Vagina (tissue), 2 donors: ENCODE measurements around the gene TOP2B. TPM values are rescaled to one million over a fixed set of nuclear protein-coding genes. Genes with fewer than 3 reads are reported as not detected.

ENCODE experiments used
- DNase-seq, 2 donors: peaks; one replicate each; pipeline ENCODE4 v3.0.0-alpha.2; 2017; ENCODE audit errors: extremely low spot score in 2 of 2
- H3K27ac ChIP-seq: fragments of 200-600 bp; sonication (generic); one replicate; pipeline ENCODE4 v1.5.1; 2019
- H3K27me3 ChIP-seq: fragments of 200-600 bp; sonication (generic); one replicate; pipeline ENCODE4 v1.5.1; 2019
- H3K36me3 ChIP-seq, 2 donors: fragments of 200-600 bp; sonication (generic); one replicate each; pipeline ENCODE4 v1.5.1; 2017 to 2019
- H3K4me1 ChIP-seq: fragments of 200-600 bp; sonication (generic); one replicate; pipeline ENCODE4 v1.5.1; 2019
- H3K4me3 ChIP-seq, 2 donors: fragments of 200-600 bp; sonication (generic); 1 replicate in 1 of 2; 2 replicates in 1 of 2; pipeline ENCODE4 v1.5.1; 2016 to 2019
- H3K9me3 ChIP-seq: fragments of 200-600 bp; sonication (generic); one replicate; pipeline ENCODE4 v1.5.1; 2019
- CTCF ChIP-seq, 3 experiments: fragments of 450-650 bp in 2 of 3; fragments of 200-600 bp in 1 of 3; sonication (generic) in 1 of 3; IDR thresholded peaks; one replicate each; pipeline ENCODE4 v1.5.1; 2017 to 2019; ENCODE audit warnings: antibody characterized with exemption in 3 of 3, mild to moderate bottlenecking in 2 of 3, moderate library complexity in 2 of 3
- POLR2A ChIP-seq, 2 donors: fragments of 450-650 bp; IDR thresholded peaks; one replicate each; pipeline ENCODE4 v1.6.1; 2017; ENCODE audit warnings: antibody characterized with exemption in 2 of 2, mild to moderate bottlenecking in 2 of 2, moderate library complexity in 2 of 2
- POLR2AphosphoS5 ChIP-seq, 2 donors: sonication (generic); formaldehyde crosslinking; IDR thresholded peaks; one replicate each; pipeline ENCODE4 v1.9.0; 2017; ENCODE audit warnings: antibody characterized with exemption in 2 of 2, mild to moderate bottlenecking in 2 of 2, low read depth in 1 of 2; ENCODE audit not compliant: insufficient read depth in 1 of 2
- intact Hi-C: fragments of 100-400 bp; cut with DNase I; formaldehyde crosslinking; loops from one replicate; pipeline ENCODE4 v1.15.1; 2023
- total RNA-seq: library from RNA; depleted of rRNA; stranded (reverse); fragments of >200 nt; gene quantifications from one replicate; pipeline ENCODE4 v1.2.3, GENCODE V29; 2016

TOP2B gene
- total RNA-seq, 1 donor from 2014 or later: 88.1 TPM

GRCh38 chr3:25584011-25584789 is 80.5 kb downstream of the TOP2B start:
- Histone ChIP-seq H3K4me1 (no peaks in the 10 kb centered on the region), H3K27ac (no peak overlapping the region), H3K4me3 (no peak overlapping the region), H3K36me3 (peaks cover 0 to 6% of the 10 kb centered on the region in 2 donors), H3K27me3 (no peaks in the 10 kb centered on the region), H3K9me3 (no peaks in the 10 kb centered on the region)
- intact Hi-C loops: no loop called here
- peak in 1 of 2 donors; percentile 77 for DNase-seq
- TF ChIP-seq POLR2A (IDR thresholded peaks at IDR 0.05) (no peak), POLR2AphosphoS5 (IDR thresholded peaks at IDR 0.05; ENCODE audit: insufficient read depth in 1 of 2, low read depth in 1 of 2) (no peak), CTCF (IDR thresholded peaks at IDR 0.05) (no peak)

GRCh38 chr3:25583343-25583742 is 81.4 kb downstream of the TOP2B start:
- intact Hi-C loops: no loop called here
- H3K4me1 ChIP-seq: no peaks in the 10 kb centered on the region
- peak in 1 of 2 donors; percentile 77 for DNase-seq
- peaks cover 0 to 6% of the 10 kb centered on the region in 2 donors for H3K36me3 ChIP-seq
- no peaks in the 10 kb centered on the region for H3K9me3 ChIP-seq
- H3K27ac ChIP-seq: no peak overlapping the region
- H3K4me3 ChIP-seq: no peak overlapping the region
- H3K27me3 ChIP-seq: no peaks in the 10 kb centered on the region
- TF ChIP-seq CTCF (IDR thresholded peaks at IDR 0.05): no peak
- TF ChIP-seq POLR2AphosphoS5 (IDR thresholded peaks at IDR 0.05; ENCODE audit: insufficient read depth in 1 of 2, low read depth in 1 of 2): no peak
- no peak for TF ChIP-seq POLR2A (IDR thresholded peaks at IDR 0.05)

DNA sequence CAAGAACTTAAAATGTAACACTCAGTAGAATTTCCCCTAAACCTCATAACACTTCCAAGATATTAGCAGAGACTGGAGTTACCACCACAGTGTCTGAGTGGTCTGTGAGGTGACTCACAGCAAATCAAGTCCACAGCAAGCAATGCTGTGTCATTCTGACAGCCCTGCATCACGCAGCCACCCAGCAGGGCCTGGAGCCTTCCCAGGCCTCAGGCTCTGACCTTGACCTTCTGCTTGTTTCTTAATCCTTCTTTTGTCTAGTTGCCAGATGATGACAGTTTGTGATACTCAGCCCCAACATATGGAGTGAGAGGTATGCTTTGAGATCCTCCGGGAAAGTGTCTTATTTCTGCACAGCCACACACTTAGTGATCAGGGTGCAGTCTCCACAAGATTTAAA is 82.5 kb downstream of the TOP2B start:
- peak in 1 of 2 donors; percentile 40 for DNase-seq
- Histone ChIP-seq H3K4me3 (no peak overlapping the region), H3K4me1 (no peaks in the 10 kb centered on the region), H3K36me3 (peaks cover 0 to 6% of the 10 kb centered on the region in 2 donors), H3K9me3 (no peaks in the 10 kb centered on the region), H3K27ac (no peak overlapping the region), H3K27me3 (no peaks in the 10 kb centered on the region)
- TF ChIP-seq POLR2A (IDR thresholded peaks at IDR 0.05): no peak
- intact Hi-C loops: no loop called here

DNA sequence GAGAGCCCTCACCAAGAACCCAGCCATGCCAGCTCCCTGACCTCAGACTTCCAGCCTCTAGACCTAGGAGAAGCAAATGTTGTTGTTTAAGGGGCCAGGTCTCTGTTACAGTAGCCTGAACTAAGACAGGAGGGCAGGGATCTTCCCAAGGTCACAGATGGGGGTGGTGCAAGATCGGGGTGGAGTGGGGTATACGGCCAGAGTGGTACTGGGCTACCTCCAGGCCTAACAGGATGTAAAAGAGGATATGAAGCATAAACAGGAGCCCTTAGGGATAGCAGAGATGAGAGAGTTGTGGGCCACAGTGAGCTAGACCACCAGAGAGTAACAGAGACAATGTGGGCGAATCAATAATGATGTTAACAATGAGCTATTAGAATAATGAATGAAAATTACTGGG is 82.9 kb downstream of the TOP2B start:
- Histone ChIP-seq H3K36me3 (peaks cover 0 to 6% of the 10 kb centered on the region in 2 donors), H3K4me3 (no peak overlapping the region), H3K9me3 (no peaks in the 10 kb centered on the region), H3K4me1 (no peaks in the 10 kb centered on the region), H3K27ac (no peak overlapping the region), H3K27me3 (no peaks in the 10 kb centered on the region)
- intact Hi-C loops: no loop called here
- peak in 1 of 2 donors; percentile 42 for DNase-seq
- TF ChIP-seq POLR2A (IDR thresholded peaks at IDR 0.05): no peak

DNA sequence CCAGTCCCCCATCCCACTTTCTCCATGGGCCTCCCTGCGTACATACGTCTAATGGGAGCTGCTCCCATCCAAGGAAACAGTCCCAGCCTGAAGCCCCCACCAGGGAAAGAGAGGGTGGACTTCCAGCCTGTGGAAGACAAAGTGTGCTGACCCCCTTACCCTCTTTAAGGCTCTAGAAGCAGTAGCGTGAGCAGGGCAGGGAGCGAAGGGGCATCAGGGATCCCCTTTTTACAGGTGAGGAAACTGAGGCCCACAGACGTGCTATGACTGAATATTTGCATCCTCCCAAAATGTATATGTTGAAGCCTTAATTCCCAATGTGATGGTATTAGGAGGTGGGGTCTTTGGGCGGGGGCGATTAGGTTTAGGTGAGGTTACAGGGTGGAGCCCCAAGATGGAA is 83.4 kb downstream of the TOP2B start:
- H3K27ac ChIP-seq: no peak overlapping the region

More for the DNA sequence above, 83.4 kb downstream of the TOP2B start:
- no peaks in the 10 kb centered on the region for H3K27me3 ChIP-seq
- intact Hi-C loops: no loop called here
- H3K36me3 ChIP-seq: peaks cover 0 to 6% of the 10 kb centered on the region in 2 donors
- no peaks in the 10 kb centered on the region for H3K9me3 ChIP-seq
- peak in 1 of 2 donors; percentile 67 for DNase-seq
- no peaks in the 10 kb centered on the region for H3K4me1 ChIP-seq
- no peak overlapping the region for H3K4me3 ChIP-seq
- TF ChIP-seq POLR2AphosphoS5 (IDR thresholded peaks at IDR 0.05; ENCODE audit: insufficient read depth in 1 of 2, low read depth in 1 of 2): no peak
- no peak for TF ChIP-seq POLR2A (IDR thresholded peaks at IDR 0.05)
- no peak for TF ChIP-seq CTCF (IDR thresholded peaks at IDR 0.05)
